IMR-90 (cell line): ENCODE measurements around the gene RBFOX1. TPM values are rescaled to one million over a fixed set of nuclear protein-coding genes. Genes with fewer than 3 reads are reported as not detected.

Experiments
- ATAC-seq: fragments of 200-7000 bp; cut with Tn5 transposase; 2 replicates; pipeline ENCODE4 v1.9.1; 2020; ENCODE audit warnings: low read depth, mild to moderate bottlenecking, moderate library complexity
- BruUV-seq: library from RNA; stranded (reverse); fragments of 400-500 nt; replicated peaks from 2 replicates; lab custom pipeline; 2021; lab: Mats Ljungman, UMichigan
- CTCF ChIA-PET: fragments of 300-600 bp; formaldehyde crosslinking; extraction: SDS; loops from one replicate; lab custom pipeline; 2021; ENCODE audit warnings: antibody characterized with exemption; lab: Yijun Ruan, JAX
- POLR2A ChIA-PET: fragments of 300-600 bp; sonication (Branson Sonifier 250); formaldehyde crosslinking; loops from one replicate; lab custom pipeline; 2022; ENCODE audit warnings: antibody characterized with exemption; ENCODE audit not compliant: unreplicated experiment; lab: Charles Lee
- DNase-seq: peaks from one replicate; pipeline ENCODE4 v3.0.0; 2013
- H2AFZ ChIP-seq: replicated peaks from 2 replicates; pipeline ENCODE3; 2013; ENCODE audit warnings: low read length, mild to moderate bottlenecking; ENCODE audit not compliant: poor library complexity
- H2AK5ac ChIP-seq: 2 replicates; pipeline ENCODE4 v1.6.1; 2013; ENCODE audit warnings: low read depth, low read length, inconsistent platforms
- H2AK9ac ChIP-seq: replicated peaks from 2 replicates; pipeline ENCODE3; 2013; ENCODE audit warnings: mild to moderate bottlenecking, low read depth, low read length, moderate library complexity; ENCODE audit not compliant: poor library complexity
- H2BK120ac ChIP-seq: 2 replicates; pipeline ENCODE4 v1.6.1; 2013; ENCODE audit warnings: low read depth, low read length, inconsistent platforms
- H2BK15ac ChIP-seq: 3 replicates; pipeline ENCODE4 v1.6.1; 2013; ENCODE audit warnings: low read depth, low read length, inconsistent platforms
- H2BK20ac ChIP-seq: 2 replicates; pipeline ENCODE4 v1.6.1; 2013; ENCODE audit warnings: low read depth, mild to moderate bottlenecking, inconsistent platforms, low read length, moderate library complexity
- H2BK5ac ChIP-seq: 2 replicates; pipeline ENCODE4 v1.6.1; 2013; ENCODE audit warnings: mild to moderate bottlenecking, low read depth, low read length, inconsistent platforms; ENCODE audit not compliant: poor library complexity, severe bottlenecking
- H3K14ac ChIP-seq: replicated peaks from 2 replicates; pipeline ENCODE4 v1.6.1; 2013; ENCODE audit warnings: low read depth, low read length, inconsistent platforms
- H3K18ac ChIP-seq: 2 replicates; pipeline ENCODE4 v1.6.1; 2013; ENCODE audit warnings: low read depth, low read length, control low read depth
- H3K23ac ChIP-seq: 2 replicates; pipeline ENCODE4 v1.6.1; 2013; ENCODE audit warnings: low read depth, low read length, inconsistent platforms
- H3K27ac ChIP-seq: 2 replicates; pipeline ENCODE4 v1.5.1; 2013; ENCODE audit warnings: mild to moderate bottlenecking, control low read depth, low read length; ENCODE audit not compliant: insufficient read depth
- H3K27me3 ChIP-seq: 2 replicates; pipeline ENCODE4 v1.6.1; 2013; ENCODE audit warnings: low read length; ENCODE audit not compliant: control insufficient read depth, insufficient read depth
- H3K36me3 ChIP-seq: 2 replicates; pipeline ENCODE4 v1.6.1; 2013; ENCODE audit warnings: low read length, mixed read lengths; ENCODE audit not compliant: control insufficient read depth, insufficient read depth
- H3K4ac ChIP-seq: 2 replicates; pipeline ENCODE4 v1.6.1; 2013; ENCODE audit warnings: low read depth, low read length, inconsistent platforms
- H3K4me1 ChIP-seq: 2 replicates; pipeline ENCODE4 v1.6.1; 2013; ENCODE audit warnings: low read length, mixed read lengths; ENCODE audit not compliant: control insufficient read depth, insufficient read depth
- H3K4me2 ChIP-seq: 2 replicates; pipeline ENCODE4 v1.6.1; 2013; ENCODE audit warnings: low read depth, mild to moderate bottlenecking, control low read depth, low read length, moderate library complexity
- H3K4me3 ChIP-seq: 2 replicates; pipeline ENCODE4 v1.5.1; 2013; ENCODE audit warnings: low read depth, mild to moderate bottlenecking, control low read depth, low read length, moderate library complexity; ENCODE audit not compliant: insufficient read depth
- H3K56ac ChIP-seq: 2 replicates; pipeline ENCODE4 v1.6.1; 2013; ENCODE audit warnings: low read length, inconsistent platforms; ENCODE audit not compliant: insufficient read depth; ENCODE audit errors: extremely low read depth
- H3K79me1 ChIP-seq, 2 experiments: 2 replicates each; pipeline ENCODE4 v1.6.1; 2013; ENCODE audit warnings: low read length in 2 of 2, inconsistent platforms in 1 of 2, low read depth in 1 of 2
- H3K9ac ChIP-seq: 2 replicates; pipeline ENCODE4 v1.6.1; 2013; ENCODE audit warnings: low read depth, low read length, control low read depth
- H3K9me1 ChIP-seq: 2 replicates; pipeline ENCODE4 v1.6.1; 2013; ENCODE audit warnings: low read length, inconsistent platforms; ENCODE audit not compliant: insufficient read depth
- H3K9me3 ChIP-seq: 2 replicates; pipeline ENCODE4 v1.6.1; 2013; ENCODE audit warnings: low read length; ENCODE audit not compliant: control insufficient read depth, insufficient read depth
- H4K20me1 ChIP-seq: 2 replicates; pipeline ENCODE4 v1.6.1; 2013; ENCODE audit warnings: low read length, inconsistent platforms; ENCODE audit not compliant: insufficient read depth
- H4K5ac ChIP-seq: 2 replicates; pipeline ENCODE4 v1.6.1; 2013; ENCODE audit warnings: mild to moderate bottlenecking, low read depth, low read length, control low read depth
- H4K8ac ChIP-seq, 2 experiments: 2 replicates each; pipeline ENCODE4 v1.6.1; 2013; ENCODE audit warnings: low read depth in 2 of 2, low read length in 2 of 2, control low read depth in 1 of 2, inconsistent platforms in 1 of 2
- H4K91ac ChIP-seq: 2 replicates; pipeline ENCODE4 v1.6.1; 2013; ENCODE audit warnings: low read depth, low read length, inconsistent platforms; ENCODE audit not compliant: insufficient read depth
- BHLHE40 ChIP-seq: fragments of 150-350 bp; IDR thresholded peaks from 2 replicates; pipeline ENCODE4 v1.6.1; 2016; ENCODE audit warnings: mild to moderate bottlenecking, low read depth, low read length
- CEBPB ChIP-seq: IDR thresholded peaks from 2 replicates; pipeline ENCODE4 v1.6.1; 2012; ENCODE audit warnings: low read depth, low read length, improper control_type of control experiment
- CHD1 ChIP-seq: IDR thresholded peaks from 2 replicates; pipeline ENCODE4 v1.6.1; 2012; ENCODE audit warnings: low read depth, low read length, improper control_type of control experiment
- ELK1 ChIP-seq: fragments of 150-350 bp; IDR thresholded peaks from 2 replicates; pipeline ENCODE4 v1.6.1; 2016; ENCODE audit warnings: low read depth, mild to moderate bottlenecking, low read length, moderate library complexity, borderline replicate concordance
- MAFK ChIP-seq: IDR thresholded peaks from 2 replicates; pipeline ENCODE4 v1.6.1; 2012; ENCODE audit warnings: low read depth, low read length, improper control_type of control experiment
- MAZ ChIP-seq: IDR thresholded peaks from 2 replicates; pipeline ENCODE4 v1.6.1; 2012; ENCODE audit warnings: low read depth, mild to moderate bottlenecking, low read length, improper control_type of control experiment, moderate library complexity, borderline replicate concordance
- MXI1 ChIP-seq: IDR thresholded peaks from 2 replicates; pipeline ENCODE4 v1.6.1; 2012; ENCODE audit warnings: low read depth, mild to moderate bottlenecking, low read length, moderate library complexity, borderline replicate concordance
- NFE2L2 ChIP-seq: fragments of 150-350 bp; IDR thresholded peaks from 2 replicates; pipeline ENCODE4 v1.6.1; 2016; ENCODE audit warnings: low read depth, mild to moderate bottlenecking, low read length
- POLR2A ChIP-seq: IDR thresholded peaks from 2 replicates; pipeline ENCODE4 v1.6.1; 2012; ENCODE audit warnings: mild to moderate bottlenecking, low read depth, low read length
- RAD21 ChIP-seq: IDR thresholded peaks from 2 replicates; pipeline ENCODE4 v1.6.1; 2012; ENCODE audit warnings: low read length, improper control_type of control experiment
- RCOR1 ChIP-seq: IDR thresholded peaks from 2 replicates; pipeline ENCODE4 v1.6.1; 2012; ENCODE audit warnings: mild to moderate bottlenecking, low read length, improper control_type of control experiment; ENCODE audit not compliant: insufficient replicate concordance
- RFX5 ChIP-seq: IDR thresholded peaks from 2 replicates; pipeline ENCODE4 v1.8.0; 2012; ENCODE audit warnings: low read depth, mild to moderate bottlenecking, low read length, moderate library complexity
- SMC3 ChIP-seq: fragments of 150-350 bp; IDR thresholded peaks from 2 replicates; pipeline ENCODE4 v1.6.1; 2016; ENCODE audit warnings: low read depth, mild to moderate bottlenecking, antibody characterized with exemption, low read length, moderate library complexity
- WGBS, 2 experiments: methylation state at CpG; one replicate each; pipeline versions ENCODE4 v1.1.5 to v1.1.7; 2013; ENCODE audit warnings: missing lambda C conversion rate in 2 of 2; ENCODE audit not compliant: insufficient read length in 1 of 2; ENCODE audit errors: extremely low coverage in 2 of 2; 5-methylcytosine and 5-hydroxymethylcytosine counted together
- dilution Hi-C: fragments of 300-500 bp; cut with HindIII; formaldehyde crosslinking; loops from one replicate; pipeline ENCODE4 v1.14.3; 2018; ENCODE audit warnings: low sequenced_read_pairs; ENCODE audit not compliant: unreplicated experiment
- in situ Hi-C: fragments of 300-500 bp; cut with MboI; formaldehyde crosslinking; loops from 3 replicates; pipeline ENCODE4 v1.14.3; 2019; ENCODE audit warnings: low sequenced_read_pairs, inconsistent platforms, mixed read lengths
- intact Hi-C: fragments of 100-400 bp; cut with micrococcal nuclease; formaldehyde crosslinking; loops from 2 replicates; pipeline ENCODE4 v1.10.0; 2022
- polyA plus RNA-seq, 3 experiments: library from polyadenylated mRNA; depleted of rRNA; stranded (reverse); fragments of >200 nt; gene quantifications; 2 replicates each; pipeline ENCODE4 v1.2.3, GENCODE V29; 2012; ENCODE audit warnings: low replicate concordance in 1 of 3
- total RNA-seq: library from RNA; depleted of rRNA; stranded (reverse); fragments of >200 nt; gene quantifications from 2 replicates; pipeline ENCODE4 v1.2.3, GENCODE V29; 2012

RBFOX1 gene
- total and polyA plus RNA-seq, 2 of the 4 experiments (the other 2 are of a cell fraction), result not detected

- ATAC-seq (no peak), DNase-seq (no peak)
- ChIA-PET POLR2A (no interaction called here), CTCF (no interaction called here)
- no peak overlapping the region for H2AK9ac ChIP-seq
- H2AK5ac ChIP-seq, result no peak overlapping the region
- dilution Hi-C loops, result no loop called here
- H3K56ac ChIP-seq, result no peak overlapping the region
- no peak overlapping the region for H3K27ac ChIP-seq
- TF ChIP-seq RCOR1 (no peak), CEBPB (no peak), RFX5 (no peak), BHLHE40 (no peak), POLR2A (no peak), MAFK (no peak), MXI1 (no peak), MAZ (no peak), ELK1 (no peak), NFE2L2 (no peak), RAD21 (no peak), CHD1 (no peak), SMC3 (no peak)
- no peaks in the 10 kb centered on the region for H3K79me1 ChIP-seq
- no peaks in the 10 kb centered on the region for H3K27me3 ChIP-seq
- H3K9me3 ChIP-seq, result peaks cover 28% of the 10 kb centered on the region
- H3K4ac ChIP-seq, result no peak overlapping the region
- H3K9me1 ChIP-seq, result no peaks in the 10 kb centered on the region
- H3K18ac ChIP-seq, result no peak overlapping the region
- no peak overlapping the region for H3K14ac ChIP-seq
- intact Hi-C loops, result no loop called here
- no peaks in the 10 kb centered on the region for H3K36me3 ChIP-seq
- H2BK20ac ChIP-seq, result no peak overlapping the region
- no peak overlapping the region for H3K4me3 ChIP-seq
- in situ Hi-C loops, result no loop called here
- H2BK15ac ChIP-seq, result no peak overlapping the region
- no peak overlapping the region for H3K23ac ChIP-seq
- H4K20me1 ChIP-seq, result no peaks in the 10 kb centered on the region
- no peak overlapping the region for H3K9ac ChIP-seq
- no peak overlapping the region for H2BK5ac ChIP-seq
- no peak overlapping the region for H4K91ac ChIP-seq
- BruUV-seq, result no TSS peak
- no peak overlapping the region for H2BK120ac ChIP-seq
- no peak overlapping the region for H2AFZ ChIP-seq
- no peaks in the 10 kb centered on the region for H3K4me1 ChIP-seq
- H4K5ac ChIP-seq, result no peak overlapping the region
- no peak overlapping the region for H4K8ac ChIP-seq
- H3K4me2 ChIP-seq, result no peak overlapping the region
- WGBS, 2 experiments, result 73% methylated on average over 2 of the region's 7 CpGs; no CpG with 5 or more reads in 1 of the 2 experiments
Measured at GRCh38 chr16:7534749-7535148, 202.1 kb downstream of the RBFOX1 start.
